Upper lobe of left lung (tissue), 6 donors: Measurements from ENCODE around the gene RASSF7. TPM values are rescaled to one million over a fixed set of nuclear protein-coding genes. Genes with fewer than 3 reads are reported as not detected.

ENCODE experiments used
- ATAC-seq, 2 donors: fragments of 200-7000 bp; cut with Tn5 transposase; one replicate each; pipeline ENCODE4 v1.9.1; 2022; ENCODE audit warnings: mild to moderate bottlenecking in 2 of 2, moderate library complexity in 2 of 2; ENCODE audit not compliant: low FRiP score in 2 of 2
- DNase-seq, 2 donors: peaks; one replicate each; pipeline ENCODE4 v3.0.0-alpha.2; 2019 to 2020
- H3K27ac ChIP-seq, 4 donors: fragments of 200-600 bp; sonication (generic); one replicate each; pipeline ENCODE4 v1.5.1; 2016 to 2019
- H3K27me3 ChIP-seq, 4 donors: fragments of 200-600 bp; sonication (generic); one replicate each; pipeline ENCODE4 v1.5.1; 2017 to 2019
- H3K36me3 ChIP-seq, 4 donors: fragments of 200-600 bp; sonication (generic); one replicate each; pipeline ENCODE4 v1.5.1; 2016 to 2019
- H3K4me1 ChIP-seq, 4 donors: fragments of 200-600 bp; sonication (generic); one replicate each; pipeline ENCODE4 v1.5.1; 2018 to 2019
- H3K4me3 ChIP-seq, 4 donors: fragments of 200-600 bp; sonication (generic); one replicate each; pipeline ENCODE4 v1.5.1; 2017 to 2019; ENCODE audit warnings: mild to moderate bottlenecking in 2 of 4, moderate library complexity in 1 of 4
- H3K9me3 ChIP-seq, 4 donors: fragments of 200-600 bp; sonication (generic); one replicate each; pipeline ENCODE4 v1.5.1; 2018 to 2019
- EP300 ChIP-seq, 4 donors: sonication (generic); formaldehyde crosslinking; IDR thresholded peaks; one replicate each; pipeline ENCODE4 v1.5.1; 2017; ENCODE audit warnings: antibody characterized with exemption in 4 of 4, control low read depth in 2 of 4
- POLR2A ChIP-seq, 4 donors: fragments of 450-650 bp; IDR thresholded peaks; one replicate each; pipeline ENCODE4 v1.5.1; 2016 to 2017; ENCODE audit warnings: antibody characterized with exemption in 4 of 4, mild to moderate bottlenecking in 2 of 4
- POLR2AphosphoS5 ChIP-seq, 2 donors: sonication (generic); formaldehyde crosslinking; IDR thresholded peaks; one replicate each; pipeline ENCODE4 v1.5.1; 2017; ENCODE audit warnings: antibody characterized with exemption in 2 of 2
- WGBS, 2 donors: methylation state at CpG; one replicate each; pipeline ENCODE4 v1.1.5; 2017 to 2018; 5-methylcytosine and 5-hydroxymethylcytosine counted together
- total RNA-seq, 6 donors: library from RNA; depleted of rRNA in 4 of 6; stranded (reverse); fragments of >200 nt in 4 of 6; gene quantifications; one replicate each; pipeline versions ENCODE4 v1.1.0 to v1.2.1, GENCODE V29; 2016 to 2021
- TF ChIP-seq, protein P1 (sequence below), 6 experiments: fragments of 450-650 bp in 4 of 6; fragments of 200-600 bp in 2 of 6; sonication (generic) in 2 of 6; IDR thresholded peaks; one replicate each; pipeline ENCODE4 v1.5.1; 2016 to 2019; ENCODE audit warnings: antibody characterized with exemption in 6 of 6
- donor health status: DM: no; HTN: no; CAD: no; lungs with moderate emphysema.
- donor health status: DM: no; HTN: yes; CAD: no; lungs with severe emphysema.

The RASSF7 gene
- total RNA-seq, 6 donors from 2014 or later = 80.2 to 222 (median 129) TPM

DNA sequence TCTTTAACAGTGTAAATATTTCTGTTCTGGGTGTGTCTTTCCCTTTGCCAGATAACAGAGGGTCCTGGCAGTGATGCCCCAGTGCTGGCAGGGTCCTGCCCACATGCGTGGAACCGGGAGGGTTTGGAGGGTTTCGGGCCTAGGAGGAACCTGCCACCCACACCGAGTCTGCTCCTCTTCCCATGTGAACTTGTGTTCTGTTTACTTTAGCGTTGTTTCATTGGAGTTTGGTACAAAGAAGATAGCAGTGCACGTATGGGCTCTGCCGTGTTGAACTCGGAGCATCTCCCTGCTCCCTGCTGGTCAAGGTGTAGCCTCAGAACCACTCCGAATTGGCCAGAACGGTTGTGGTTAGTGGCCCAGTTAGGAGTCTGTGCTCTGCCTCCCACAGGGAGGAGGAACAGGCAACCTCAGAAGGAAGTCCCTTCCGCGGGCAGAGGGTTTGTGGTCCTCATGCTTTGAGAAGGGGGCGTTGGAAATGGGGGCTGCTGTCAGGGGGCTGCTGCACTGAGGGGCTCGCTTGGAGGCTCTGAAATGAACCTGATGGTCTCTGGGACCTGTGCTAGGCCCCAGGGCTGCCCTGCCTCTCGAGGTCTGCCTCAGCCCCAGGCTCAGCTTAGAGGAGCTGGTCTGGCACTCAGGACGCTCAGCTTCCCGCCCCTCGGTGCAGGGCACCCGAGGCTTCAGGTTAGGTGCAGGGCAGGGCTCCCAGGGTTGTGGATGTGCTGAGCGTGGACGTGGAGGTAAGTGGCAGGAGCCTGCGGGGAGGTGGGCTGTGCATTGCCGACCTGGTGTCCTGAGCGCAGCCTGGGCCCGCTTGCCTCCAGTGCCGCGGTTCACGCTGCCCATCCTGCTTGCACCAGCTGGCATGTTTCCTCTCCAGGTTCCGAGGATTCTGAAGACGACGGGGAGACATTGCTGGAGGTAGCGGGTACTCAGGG lies 25.9 kb downstream of the RASSF7 start:
- ATAC-seq (no peak), DNase-seq (peak in 1 of 2 donors; percentile 77)
- Histone ChIP-seq H3K4me3 (no peak overlapping the region), H3K36me3 (peaks cover 4 to 84% (median 69%) of the 10 kb centered on the region in 4 donors), H3K27ac (peak overlapping the region in 2 of 4 donors; percentile 53 to 67), H3K9me3 (no peaks in the 10 kb centered on the region), H3K4me1 (peaks cover 0 to 11% (median 4%) of the 10 kb centered on the region in 4 donors), H3K27me3 (no peaks in the 10 kb centered on the region)
- 83 to 91% methylated on average over 25 to 27 of the region's 32 CpGs for WGBS, 2 donors
- TF ChIP-seq POLR2A (IDR thresholded peaks at IDR 0.05) (no peak), EP300 (IDR thresholded peaks at IDR 0.05) (no peak), POLR2AphosphoS5 (IDR thresholded peaks at IDR 0.05) (no peak)
- TF ChIP-seq, protein P1, sequence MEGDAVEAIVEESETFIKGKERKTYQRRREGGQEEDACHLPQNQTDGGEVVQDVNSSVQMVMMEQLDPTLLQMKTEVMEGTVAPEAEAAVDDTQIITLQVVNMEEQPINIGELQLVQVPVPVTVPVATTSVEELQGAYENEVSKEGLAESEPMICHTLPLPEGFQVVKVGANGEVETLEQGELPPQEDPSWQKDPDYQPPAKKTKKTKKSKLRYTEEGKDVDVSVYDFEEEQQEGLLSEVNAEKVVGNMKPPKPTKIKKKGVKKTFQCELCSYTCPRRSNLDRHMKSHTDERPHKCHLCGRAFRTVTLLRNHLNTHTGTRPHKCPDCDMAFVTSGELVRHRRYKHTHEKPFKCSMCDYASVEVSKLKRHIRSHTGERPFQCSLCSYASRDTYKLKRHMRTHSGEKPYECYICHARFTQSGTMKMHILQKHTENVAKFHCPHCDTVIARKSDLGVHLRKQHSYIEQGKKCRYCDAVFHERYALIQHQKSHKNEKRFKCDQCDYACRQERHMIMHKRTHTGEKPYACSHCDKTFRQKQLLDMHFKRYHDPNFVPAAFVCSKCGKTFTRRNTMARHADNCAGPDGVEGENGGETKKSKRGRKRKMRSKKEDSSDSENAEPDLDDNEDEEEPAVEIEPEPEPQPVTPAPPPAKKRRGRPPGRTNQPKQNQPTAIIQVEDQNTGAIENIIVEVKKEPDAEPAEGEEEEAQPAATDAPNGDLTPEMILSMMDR (IDR thresholded peaks at IDR 0.05) = no peak

- H3K36me3 ChIP-seq = peaks cover 3 to 82% (median 70%) of the 10 kb centered on the region in 4 donors
- peak overlapping the region; percentile 19 to 67 (median 60) for H3K27ac ChIP-seq
Measured at GRCh38 chr11:587546-587945, 26.8 kb downstream of the RASSF7 start.

DNA sequence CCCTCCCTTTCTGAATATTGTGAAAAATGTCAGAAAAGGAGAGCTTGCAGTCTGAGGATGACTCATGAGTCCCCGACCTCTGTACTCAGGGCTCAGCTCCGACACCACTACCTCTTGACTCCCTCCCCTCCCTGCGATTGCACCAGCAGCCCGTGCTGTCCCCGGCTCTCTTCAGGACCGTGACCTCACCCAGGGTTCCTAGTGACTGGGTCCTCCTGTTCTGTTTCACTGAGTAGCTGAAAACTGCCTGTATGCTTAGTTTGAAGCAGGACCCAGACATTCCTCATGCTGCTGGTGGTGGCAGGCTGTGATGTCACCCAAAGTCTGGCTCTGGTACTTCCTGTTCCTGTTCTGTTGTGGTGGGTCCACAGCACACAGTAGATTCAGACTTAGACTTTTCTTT lies 27.2 kb downstream of the RASSF7 start:
- 63 to 66% methylated on average over 6 of the region's 6 CpGs for WGBS, 2 donors
- peaks cover 0 to 11% (median 4%) of the 10 kb centered on the region in 4 donors for H3K4me1 ChIP-seq
- H3K36me3 ChIP-seq = peaks cover 7 to 82% (median 70%) of the 10 kb centered on the region in 4 donors
- TF ChIP-seq EP300 (IDR thresholded peaks at IDR 0.05) (no peak), POLR2AphosphoS5 (IDR thresholded peaks at IDR 0.05) (no peak), POLR2A (IDR thresholded peaks at IDR 0.05) (no peak)
- TF ChIP-seq, protein P1 (IDR thresholded peaks at IDR 0.05) = no peak
- DNase-seq (peak in 1 of 2 donors; percentile 72), ATAC-seq (peak; percentile 78 to 82)
- H3K4me3 ChIP-seq = no peak overlapping the region
- peak overlapping the region; percentile 19 to 67 (median 60) for H3K27ac ChIP-seq
- H3K9me3 ChIP-seq = no peaks in the 10 kb centered on the region
- H3K27me3 ChIP-seq = no peaks in the 10 kb centered on the region

More at GRCh38 chr11:587546-587945, 26.8 kb downstream of the RASSF7 start:
- H3K9me3 ChIP-seq = no peaks in the 10 kb centered on the region
- ATAC-seq = no peak
- 90 to 91% methylated on average over 5 to 8 of the region's 8 CpGs for WGBS, 2 donors
- no peak for DNase-seq
- no peaks in the 10 kb centered on the region for H3K27me3 ChIP-seq
- no peak for TF ChIP-seq POLR2A (IDR thresholded peaks at IDR 0.05)
- no peak for TF ChIP-seq EP300 (IDR thresholded peaks at IDR 0.05)
- TF ChIP-seq, protein P1 (IDR thresholded peaks at IDR 0.05) = no peak
- TF ChIP-seq POLR2AphosphoS5 (IDR thresholded peaks at IDR 0.05) = no peak
- no peak overlapping the region for H3K4me3 ChIP-seq
- H3K4me1 ChIP-seq = peaks cover 0 to 11% (median 4%) of the 10 kb centered on the region in 4 donors

GRCh38 chr11:589798-590197 lies 29.0 kb downstream of the RASSF7 start:
- 89 to 94% methylated on average over 24 to 26 of the region's 26 CpGs for WGBS, 2 donors
- no peaks in the 10 kb centered on the region for H3K9me3 ChIP-seq
- H3K27me3 ChIP-seq = no peaks in the 10 kb centered on the region
- no peak overlapping the region for H3K27ac ChIP-seq
- no peak overlapping the region for H3K4me3 ChIP-seq
- H3K36me3 ChIP-seq = peaks cover 17 to 86% (median 74%) of the 10 kb centered on the region in 4 donors
- ATAC-seq = no peak
- H3K4me1 ChIP-seq = peaks cover 0 to 11% (median 4%) of the 10 kb centered on the region in 4 donors
- TF ChIP-seq EP300 (IDR thresholded peaks at IDR 0.05) = no peak
- no peak for TF ChIP-seq POLR2A (IDR thresholded peaks at IDR 0.05)
- no peak for TF ChIP-seq POLR2AphosphoS5 (IDR thresholded peaks at IDR 0.05)
- TF ChIP-seq, protein P1 (IDR thresholded peaks at IDR 0.05) = no peak
- DNase-seq = peak in 1 of 2 donors; percentile 83
